Measurements from ENCODE around the gene RGS7.

- no peak for TF ChIP-seq POLR2A (IDR thresholded peaks at IDR 0.05)
- no peak for TF ChIP-seq POLR2AphosphoS5 (IDR thresholded peaks at IDR 0.05)
- no peak for TF ChIP-seq CTCF (IDR thresholded peaks at IDR 0.05)
Measured at GRCh38 chr1:241020851-241021697, 335.9 kb downstream of the RGS7 start.

All from gastroesophageal sphincter (tissue), 3 donors.